HepG2 (cell line): Measurements from ENCODE around the gene TRIM44. TPM values are rescaled to one million over a fixed set of nuclear protein-coding genes. Genes with fewer than 3 reads are reported as not detected.

Source experiments
- ATAC-seq: fragments of 200-7000 bp; cut with Tn5 transposase; 3 replicates; pipeline ENCODE4 v1.9.1; 2020; ENCODE audit warnings: mild to moderate bottlenecking, moderate library complexity
- BruUV-seq: library from RNA; stranded (reverse); fragments of 400-500 nt; replicated peaks from 2 replicates; lab custom pipeline; 2021; lab: Mats Ljungman, UMichigan
- CTCF ChIA-PET: fragments of 300-600 bp; formaldehyde crosslinking; extraction: SDS; loops from one replicate; lab custom pipeline; 2021; ENCODE audit warnings: low total read pairs, inconsistent platforms, low intra/inter-chr PET ratio; lab: Yijun Ruan, JAX
- POLR2A ChIA-PET: fragments of 350-600 bp; sonication (Branson Sonifier 250); formaldehyde crosslinking; loops from one replicate; lab custom pipeline; 2020; ENCODE audit warnings: antibody characterized with exemption, inconsistent platforms; lab: Yijun Ruan, JAX
- DNase-seq: peaks from one replicate; pipeline ENCODE4 v3.0.0-alpha.2; 2015; ENCODE audit warnings: low spot score
- FAIRE-seq: peaks from 3 replicates; lab custom pipeline; 2011; peaks lifted over from hg19 to GRCh38; lab: Jason Lieb, UNC
- H2AFZ ChIP-seq: one replicate; pipeline ENCODE4 v1.6.1; 2011; ENCODE audit warnings: low read length, inconsistent platforms
- H3K27ac ChIP-seq: fragments of 300-600 bp; 3 replicates; pipeline ENCODE4 v1.8.0; 2011; ENCODE audit warnings: mixed run types, mild to moderate bottlenecking, mixed read lengths, low read length, inconsistent platforms; ENCODE audit not compliant: insufficient read depth; ENCODE audit errors: extremely low read length
- H3K27me3 ChIP-seq, 2 experiments: fragments of 200-600 bp in 1 of 2; 2 replicates in 1 of 2; 3 replicates in 1 of 2; pipeline versions ENCODE4 v1.6.0 to v1.8.0; 2011; ENCODE audit warnings: low read length in 2 of 2, mild to moderate bottlenecking in 2 of 2, moderate library complexity in 2 of 2, inconsistent platforms in 1 of 2; ENCODE audit not compliant: insufficient read depth in 2 of 2, control insufficient read depth in 1 of 2
- H3K36me3 ChIP-seq, 2 experiments: fragments of 200-600 bp in 1 of 2; replicated peaks in 1 of 2; 2 replicates in 1 of 2; 3 replicates in 1 of 2; pipeline versions ENCODE4 v1.5.1 to v1.8.0; 2011; ENCODE audit warnings: low read length in 2 of 2, inconsistent platforms in 1 of 2; ENCODE audit not compliant: insufficient read depth in 2 of 2, control insufficient read depth in 1 of 2
- H3K4me1 ChIP-seq: 2 replicates; pipeline ENCODE4 v1.5.1; 2012; ENCODE audit warnings: low read length, inconsistent platforms; ENCODE audit not compliant: insufficient read depth
- H3K4me2 ChIP-seq: 2 replicates; pipeline ENCODE4 v1.6.0; 2011; ENCODE audit warnings: low read depth, low read length, inconsistent platforms
- H3K4me3 ChIP-seq, 3 experiments: fragments of 200-600 bp in 1 of 3; sonication (generic), shearing (Covaris generic) in 1 of 3; replicated peaks in 1 of 3; 2 replicates each; pipeline ENCODE4 v1.5.1; 2011 to 2016; ENCODE audit warnings: low read length in 3 of 3, inconsistent platforms in 2 of 3, low read depth in 2 of 3, mild to moderate bottlenecking in 2 of 3, control low read depth in 1 of 3, mixed read lengths in 1 of 3; ENCODE audit not compliant: insufficient read depth in 1 of 3
- H3K79me2 ChIP-seq: one replicate; pipeline ENCODE4 v1.6.1; 2011; ENCODE audit warnings: low read length, inconsistent platforms; ENCODE audit not compliant: insufficient read depth
- H3K9ac ChIP-seq: 2 replicates; pipeline ENCODE4 v1.6.0; 2011; ENCODE audit warnings: mild to moderate bottlenecking, low read depth, low read length, inconsistent platforms; ENCODE audit not compliant: insufficient read depth
- H3K9me3 ChIP-seq: 2 replicates; pipeline ENCODE4 v1.5.1; 2012; ENCODE audit warnings: mild to moderate bottlenecking, low read length
- H4K20me1 ChIP-seq: 2 replicates; pipeline ENCODE4 v1.6.0; 2011; ENCODE audit warnings: inconsistent platforms, mild to moderate bottlenecking, low read length, moderate library complexity; ENCODE audit not compliant: insufficient read depth
- ARNT2 ChIP-seq: sonication (generic); formaldehyde crosslinking; IDR thresholded peaks from 2 replicates; pipeline ENCODE4 v1.8.0; 2022; ENCODE audit warnings: mild to moderate bottlenecking, low read depth, missing genetic modification reagents, moderate library complexity
- KLF15 ChIP-seq: sonication (generic); formaldehyde crosslinking; IDR thresholded peaks from 2 replicates; pipeline ENCODE4 v1.8.1; 2023; ENCODE audit warnings: borderline replicate concordance, mild to moderate bottlenecking, inconsistent platforms, missing genetic modification reagents, mixed read lengths
- LCORL ChIP-seq, 2 experiments: fragments of 450-650 bp in 1 of 2; sonication (generic) in 1 of 2; formaldehyde crosslinking in 1 of 2; IDR thresholded peaks; 2 replicates each; pipeline versions ENCODE4 v1.5.0 to v1.6.1; 2017 to 2020; ENCODE audit warnings: antibody characterized with exemption in 1 of 2, missing genetic modification reagents in 1 of 2
- MIER2 ChIP-seq: IDR thresholded peaks from 2 replicates; pipeline ENCODE4 v1.6.1; 2016; ENCODE audit warnings: missing biosample characterization, missing genetic modification reagents
- PITX1 ChIP-seq: sonication (generic); formaldehyde crosslinking; IDR thresholded peaks from 2 replicates; pipeline ENCODE4 v1.5.1; 2020; ENCODE audit warnings: mild to moderate bottlenecking, missing genetic modification reagents
- WGBS: methylation state at CpG from one replicate; pipeline ENCODE4 v1.1.6; 2017; ENCODE audit warnings: low lambda C conversion rate; 5-methylcytosine and 5-hydroxymethylcytosine counted together
- in situ Hi-C: cut with HindIII; loops from 2 replicates; pipeline ENCODE4 v1.10.0; 2017; ENCODE audit warnings: low pct_unique_long_range_greater_than_20kb; ENCODE audit not compliant: extremely low pct_ligation_motif_present
- intact Hi-C: fragments of 100-400 bp; cut with micrococcal nuclease; formaldehyde crosslinking; loops from one replicate; pipeline ENCODE4 v1.10.0; 2022; ENCODE audit not compliant: unreplicated experiment
- polyA plus RNA-seq, 8 experiments: library from polyadenylated mRNA; depleted of rRNA in 3 of 8; stranded (reverse) in 7 of 8; unstranded in 1 of 8; fragments of >200 nt; fragmentation: Illumina TruSeq in 4 of 8; extraction: Trizol in 4 of 8; gene quantifications; 2 replicates each; pipeline versions ENCODE4 v1.2.1 to v1.2.3, GENCODE V29; 2011 to 2016; ENCODE audit warnings: low read depth in 4 of 8, missing spikeins in 1 of 8, mixed read lengths in 1 of 8; ENCODE audit not compliant: insufficient read depth in 1 of 8
- total RNA-seq, 5 experiments: library from RNA; depleted of rRNA; stranded (reverse); fragments of >200 nt; fragmentation: Illumina TruSeq; extraction: Trizol; gene quantifications; 2 replicates each; pipeline ENCODE4 v1.2.3, GENCODE V29; 2016; ENCODE audit warnings: low read depth in 1 of 5
- TF ChIP-seq, protein P1 (sequence below): sonication (generic); formaldehyde crosslinking; IDR thresholded peaks from 2 replicates; pipeline ENCODE4 v1.4.0; 2020; ENCODE audit warnings: missing genetic modification reagents
- TF ChIP-seq, protein P2 (sequence below): sonication (generic); formaldehyde crosslinking; IDR thresholded peaks from 2 replicates; pipeline ENCODE4 v1.4.0; 2020; ENCODE audit warnings: mild to moderate bottlenecking, missing genetic modification reagents
- TF ChIP-seq, protein P3 (sequence below): sonication (generic); formaldehyde crosslinking; conservative IDR thresholded peaks from 2 replicates; pipeline ENCODE4 v1.4.0; 2020; ENCODE audit warnings: missing genetic modification reagents

TRIM44 gene
- total and polyA plus RNA-seq, 2 of the 13 experiments (the other 11 are each of a cell fraction or from before 2014, with no cell fraction given) = 22.7 to 50.3 TPM

DNA sequence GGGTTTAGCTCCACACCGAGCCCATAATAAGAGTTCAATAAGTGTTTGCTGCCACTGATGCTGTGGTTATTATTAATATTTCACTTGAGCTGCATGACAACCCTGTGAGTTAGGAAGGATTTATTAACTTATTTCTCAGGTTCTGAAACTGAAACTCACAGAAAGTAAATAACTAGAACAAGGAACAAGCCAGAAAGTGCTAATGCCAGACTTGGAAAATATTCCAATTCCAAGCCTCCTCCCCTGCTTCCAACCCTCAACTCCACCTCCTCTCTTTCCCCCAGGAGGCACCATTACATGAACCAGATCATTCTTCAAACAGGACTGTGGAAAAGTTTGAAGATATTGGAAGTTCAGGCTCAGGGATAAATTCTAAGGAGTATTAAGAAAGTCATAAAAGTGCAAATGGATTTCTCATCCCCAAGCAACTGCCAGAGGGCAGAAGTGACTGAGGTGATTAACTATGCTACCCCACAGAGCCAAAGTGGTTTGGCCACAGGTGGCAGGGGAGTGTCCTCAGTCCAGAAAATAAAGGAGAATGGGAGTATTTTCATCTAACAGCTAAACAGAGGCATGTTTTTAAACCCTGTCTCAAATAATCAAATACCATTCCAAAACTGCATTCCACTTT is 47.5 kb upstream of the TRIM44 start:
- no peaks in the 10 kb centered on the region for H3K79me2 ChIP-seq
- POLR2A ChIA-PET = no interaction called here
- 0% methylated on average over 1 of the region's 1 CpG for WGBS
- no peak overlapping the region for H2AFZ ChIP-seq
- H3K27me3 ChIP-seq = peaks cover 1 to 36% of the 10 kb centered on the region in 2 experiments; a peak in 4 of 5 replicates
- DNase-seq = no peak
- in situ Hi-C loops (loop anchor here (5.0 to 25.0 kb wide), 4 partner anchors 207 to 872 kb away; no protein-coding TSS in a partner anchor), intact Hi-C loops (loop anchor here (5.0 to 10.0 kb wide), 2 partner anchors 100 to 327 kb away; partner anchors contain the start of gene LDLRAD3)
- no peak overlapping the region for H3K4me3 ChIP-seq
- no peak overlapping the region for H3K9ac ChIP-seq
- H3K9me3 ChIP-seq = no peaks in the 10 kb centered on the region
- no peak for ATAC-seq
- H3K27ac ChIP-seq = no peak overlapping the region
- no TSS peak for BruUV-seq
- no peaks in the 10 kb centered on the region for H4K20me1 ChIP-seq
- H3K4me2 ChIP-seq = no peak overlapping the region
- FAIRE-seq = no peak
- H3K4me1 ChIP-seq = peaks cover 7% of the 10 kb centered on the region; the same call in 1 of the 2 replicates
- no peaks in the 10 kb centered on the region for H3K36me3 ChIP-seq
- CTCF ChIA-PET = interaction anchor here (0.9 to 2.7 kb wide), 5 partner anchors 207 to 651 kb away, joined by 3 to 23 read pairs (median 11); no protein-coding TSS in a partner anchor
- TF ChIP-seq ARNT2 (CRISPR knock-in tag) = no peak
- TF ChIP-seq LCORL (IDR thresholded peaks at IDR 0.05) = no peak
- TF ChIP-seq LCORL (CRISPR knock-in tag; IDR thresholded peaks at IDR 0.05) = no peak
- TF ChIP-seq KLF15 (CRISPR knock-in tag) = no peak
- TF ChIP-seq, protein P1, sequence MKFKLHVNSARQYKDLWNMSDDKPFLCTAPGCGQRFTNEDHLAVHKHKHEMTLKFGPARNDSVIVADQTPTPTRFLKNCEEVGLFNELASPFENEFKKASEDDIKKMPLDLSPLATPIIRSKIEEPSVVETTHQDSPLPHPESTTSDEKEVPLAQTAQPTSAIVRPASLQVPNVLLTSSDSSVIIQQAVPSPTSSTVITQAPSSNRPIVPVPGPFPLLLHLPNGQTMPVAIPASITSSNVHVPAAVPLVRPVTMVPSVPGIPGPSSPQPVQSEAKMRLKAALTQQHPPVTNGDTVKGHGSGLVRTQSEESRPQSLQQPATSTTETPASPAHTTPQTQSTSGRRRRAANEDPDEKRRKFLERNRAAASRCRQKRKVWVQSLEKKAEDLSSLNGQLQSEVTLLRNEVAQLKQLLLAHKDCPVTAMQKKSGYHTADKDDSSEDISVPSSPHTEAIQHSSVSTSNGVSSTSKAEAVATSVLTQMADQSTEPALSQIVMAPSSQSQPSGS = no peak
- no peak for TF ChIP-seq PITX1 (CRISPR knock-in tag)
- TF ChIP-seq, protein P2, sequence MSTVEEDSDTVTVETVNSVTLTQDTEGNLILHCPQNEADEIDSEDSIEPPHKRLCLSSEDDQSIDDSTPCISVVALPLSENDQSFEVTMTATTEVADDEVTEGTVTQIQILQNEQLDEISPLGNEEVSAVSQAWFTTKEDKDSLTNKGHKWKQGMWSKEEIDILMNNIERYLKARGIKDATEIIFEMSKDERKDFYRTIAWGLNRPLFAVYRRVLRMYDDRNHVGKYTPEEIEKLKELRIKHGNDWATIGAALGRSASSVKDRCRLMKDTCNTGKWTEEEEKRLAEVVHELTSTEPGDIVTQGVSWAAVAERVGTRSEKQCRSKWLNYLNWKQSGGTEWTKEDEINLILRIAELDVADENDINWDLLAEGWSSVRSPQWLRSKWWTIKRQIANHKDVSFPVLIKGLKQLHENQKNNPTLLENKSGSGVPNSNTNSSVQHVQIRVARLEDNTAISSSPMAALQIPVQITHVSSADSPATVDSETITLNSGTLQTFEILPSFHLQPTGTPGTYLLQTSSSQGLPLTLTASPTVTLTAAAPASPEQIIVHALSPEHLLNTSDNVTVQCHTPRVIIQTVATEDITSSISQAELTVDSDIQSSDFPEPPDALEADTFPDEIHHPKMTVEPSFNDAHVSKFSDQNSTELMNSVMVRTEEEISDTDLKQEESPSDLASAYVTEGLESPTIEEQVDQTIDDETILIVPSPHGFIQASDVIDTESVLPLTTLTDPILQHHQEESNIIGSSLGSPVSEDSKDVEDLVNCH (CRISPR knock-in tag) = no peak
- TF ChIP-seq, protein P3, sequence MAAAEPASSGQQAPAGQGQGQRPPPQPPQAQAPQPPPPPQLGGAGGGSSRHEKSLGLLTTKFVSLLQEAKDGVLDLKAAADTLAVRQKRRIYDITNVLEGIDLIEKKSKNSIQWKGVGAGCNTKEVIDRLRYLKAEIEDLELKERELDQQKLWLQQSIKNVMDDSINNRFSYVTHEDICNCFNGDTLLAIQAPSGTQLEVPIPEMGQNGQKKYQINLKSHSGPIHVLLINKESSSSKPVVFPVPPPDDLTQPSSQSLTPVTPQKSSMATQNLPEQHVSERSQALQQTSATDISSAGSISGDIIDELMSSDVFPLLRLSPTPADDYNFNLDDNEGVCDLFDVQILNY (CRISPR knock-in tag) = no peak
- TF ChIP-seq MIER2 (CRISPR knock-in tag) = no peak
